HG03460 (cell line): Measurements from ENCODE around the gene CHMP4B.

Experiments used
- ATAC-seq: cut with Tn5 transposase; IDR thresholded peaks from one replicate; pipeline ENCODE4 v1.9.1; 2021; ENCODE audit not compliant: unreplicated experiment

The CHMP4B gene

GRCh38 chr20:33817411-33817810 lies 6.3 kb downstream of the CHMP4B start:
- no peak for ATAC-seq

GRCh38 chr20:33819456-33819855 lies 8.3 kb downstream of the CHMP4B start:
- no peak for ATAC-seq

- ATAC-seq, result no peak
Measured at GRCh38 chr20:33820362-33820761, 9.2 kb downstream of the CHMP4B start.

GRCh38 chr20:33821270-33821836 lies 10.2 kb downstream of the CHMP4B start:
- no peak for ATAC-seq

- ATAC-seq, result no peak
Measured at GRCh38 chr20:33822423-33822822, 11.3 kb downstream of the CHMP4B start.

- no peak for ATAC-seq
Measured at GRCh38 chr20:33822991-33823390, 11.8 kb downstream of the CHMP4B start.

GRCh38 chr20:33824852-33825251 lies 13.7 kb downstream of the CHMP4B start:
- no peak for ATAC-seq

GRCh38 chr20:33825340-33826269 lies 14.5 kb downstream of the CHMP4B start:
- ATAC-seq, result no peak

- ATAC-seq, result no peak
Measured at GRCh38 chr20:33826270-33826897, 15.2 kb downstream of the CHMP4B start.

GRCh38 chr20:33827109-33827508 lies 16.0 kb downstream of the CHMP4B start:
- no peak for ATAC-seq

- ATAC-seq, result no peak
Measured at GRCh38 chr20:33827634-33828325, 16.6 kb downstream of the CHMP4B start.

- ATAC-seq, result no peak
Measured at GRCh38 chr20:33828326-33828844, 17.2 kb downstream of the CHMP4B start.

GRCh38 chr20:33828967-33829560 lies 17.9 kb downstream of the CHMP4B start:
- ATAC-seq, result no peak

- no peak for ATAC-seq
Measured at GRCh38 chr20:33829636-33830035, 18.5 kb downstream of the CHMP4B start.

GRCh38 chr20:33830371-33830770 lies 19.2 kb downstream of the CHMP4B start:
- ATAC-seq, result no peak

GRCh38 chr20:33832103-33832804 lies 21.1 kb downstream of the CHMP4B start:
- no peak for ATAC-seq

- ATAC-seq, result no peak
Measured at GRCh38 chr20:33833333-33833732, 22.2 kb downstream of the CHMP4B start.

GRCh38 chr20:33835615-33836172 lies 24.5 kb downstream of the CHMP4B start:
- no peak for ATAC-seq

GRCh38 chr20:33836277-33836676 lies 25.1 kb downstream of the CHMP4B start:
- no peak for ATAC-seq
